ENCODE data around the gene HOOK2. TPM values are rescaled to one million over a fixed set of nuclear protein-coding genes. Genes with fewer than 3 reads are reported as not detected.

HOOK2 gene
- total RNA-seq, 4 donors from 2014 or later = 193 to 379 (median 285) TPM

GRCh38 chr19:12786952-12787351 is 11.6 kb upstream of the HOOK2 start:
- peaks cover 24 to 66% (median 46%) of the 10 kb centered on the region in 4 donors for H3K4me1 ChIP-seq
- peak overlapping the region; percentile 97 to 100 (median 100) for H3K27ac ChIP-seq
- H3K4me3 ChIP-seq = no peak overlapping the region
- no peaks in the 10 kb centered on the region for H3K9me3 ChIP-seq
- no peaks in the 10 kb centered on the region for H3K36me3 ChIP-seq
- DNase-seq = no peak
- TF ChIP-seq, protein P1, sequence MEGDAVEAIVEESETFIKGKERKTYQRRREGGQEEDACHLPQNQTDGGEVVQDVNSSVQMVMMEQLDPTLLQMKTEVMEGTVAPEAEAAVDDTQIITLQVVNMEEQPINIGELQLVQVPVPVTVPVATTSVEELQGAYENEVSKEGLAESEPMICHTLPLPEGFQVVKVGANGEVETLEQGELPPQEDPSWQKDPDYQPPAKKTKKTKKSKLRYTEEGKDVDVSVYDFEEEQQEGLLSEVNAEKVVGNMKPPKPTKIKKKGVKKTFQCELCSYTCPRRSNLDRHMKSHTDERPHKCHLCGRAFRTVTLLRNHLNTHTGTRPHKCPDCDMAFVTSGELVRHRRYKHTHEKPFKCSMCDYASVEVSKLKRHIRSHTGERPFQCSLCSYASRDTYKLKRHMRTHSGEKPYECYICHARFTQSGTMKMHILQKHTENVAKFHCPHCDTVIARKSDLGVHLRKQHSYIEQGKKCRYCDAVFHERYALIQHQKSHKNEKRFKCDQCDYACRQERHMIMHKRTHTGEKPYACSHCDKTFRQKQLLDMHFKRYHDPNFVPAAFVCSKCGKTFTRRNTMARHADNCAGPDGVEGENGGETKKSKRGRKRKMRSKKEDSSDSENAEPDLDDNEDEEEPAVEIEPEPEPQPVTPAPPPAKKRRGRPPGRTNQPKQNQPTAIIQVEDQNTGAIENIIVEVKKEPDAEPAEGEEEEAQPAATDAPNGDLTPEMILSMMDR (IDR thresholded peaks at IDR 0.05) = no peak
- TF ChIP-seq POLR2A (IDR thresholded peaks at IDR 0.05) = no peak
- H3K27me3 ChIP-seq = no peaks in the 10 kb centered on the region

- Histone ChIP-seq H3K9me3 (no peaks in the 10 kb centered on the region), H3K4me1 (peaks cover 24 to 72% (median 48%) of the 10 kb centered on the region in 4 donors), H3K27me3 (no peaks in the 10 kb centered on the region), H3K4me3 (no peak overlapping the region), H3K27ac (peak overlapping the region; percentile 97 to 100 (median 100)), H3K36me3 (no peaks in the 10 kb centered on the region)
- DNase-seq = peak; percentile 74 to 82 (median 81)
- TF ChIP-seq POLR2A (IDR thresholded peaks at IDR 0.05) = peak in 1 of 2 donors; percentile 2
- TF ChIP-seq, protein P1 (IDR thresholded peaks at IDR 0.05) = no peak
These were observed 11.0 kb upstream of the HOOK2 start for GRCh38 chr19:12786141-12786870.

GRCh38 chr19:12785431-12786031 is 10.2 kb upstream of the HOOK2 start:
- H3K4me3 ChIP-seq = no peak overlapping the region
- no peaks in the 10 kb centered on the region for H3K9me3 ChIP-seq
- H3K27me3 ChIP-seq = no peaks in the 10 kb centered on the region
- peaks cover 24 to 72% (median 49%) of the 10 kb centered on the region in 4 donors for H3K4me1 ChIP-seq
- peak in 2 of 3 donors; percentile 71 to 77 for DNase-seq
- H3K27ac ChIP-seq = peak overlapping the region; percentile 97 to 100 (median 100)
- TF ChIP-seq POLR2A (IDR thresholded peaks at IDR 0.05) = peak in 1 of 2 donors; percentile 62
- TF ChIP-seq, protein P1 (IDR thresholded peaks at IDR 0.05) = no peak
- no peaks in the 10 kb centered on the region for H3K36me3 ChIP-seq

- peak in 1 of 3 donors; percentile 56 for DNase-seq
- no peak overlapping the region for H3K4me3 ChIP-seq
- H3K27me3 ChIP-seq = no peaks in the 10 kb centered on the region
- TF ChIP-seq, protein P1 (IDR thresholded peaks at IDR 0.05) = no peak
- TF ChIP-seq POLR2A (IDR thresholded peaks at IDR 0.05) = no peak
- H3K9me3 ChIP-seq = no peaks in the 10 kb centered on the region
- peak overlapping the region; percentile 97 to 100 (median 100) for H3K27ac ChIP-seq
- no peaks in the 10 kb centered on the region for H3K36me3 ChIP-seq
- H3K4me1 ChIP-seq = peaks cover 24 to 72% (median 49%) of the 10 kb centered on the region in 4 donors
These were observed 9.6 kb upstream of the HOOK2 start for GRCh38 chr19:12784871-12785430.

GRCh38 chr19:12784394-12784870 is 9.1 kb upstream of the HOOK2 start:
- Histone ChIP-seq H3K4me1 (peaks cover 24 to 72% (median 49%) of the 10 kb centered on the region in 4 donors), H3K9me3 (no peaks in the 10 kb centered on the region), H3K27ac (peak overlapping the region; percentile 97 to 100 (median 100)), H3K4me3 (no peak overlapping the region), H3K27me3 (no peaks in the 10 kb centered on the region), H3K36me3 (no peaks in the 10 kb centered on the region)
- TF ChIP-seq, protein P1 (IDR thresholded peaks at IDR 0.05) = no peak
- no peak for TF ChIP-seq POLR2A (IDR thresholded peaks at IDR 0.05)
- peak in 1 of 3 donors; percentile 52 for DNase-seq

All from Peyer's patch (tissue), 4 donors.